D721Med (cell line): Measurements from ENCODE around the gene PRAC2.

Experiments used
- DNase-seq: peaks from one replicate; pipeline ENCODE4 v3.0.0; 2011; ENCODE audit warnings: low spot score; ENCODE audit not compliant: insufficient read length
- FAIRE-seq: peaks from 2 replicates; lab custom pipeline; 2011; peaks lifted over from hg19 to GRCh38; lab: Jason Lieb, UNC
- CTCF ChIP-seq: IDR thresholded peaks from 2 replicates; pipeline ENCODE4 v1.5.1; 2012; ENCODE audit warnings: mild to moderate bottlenecking, control low read depth; ENCODE audit not compliant: insufficient read depth; ENCODE audit errors: missing control alignments

The PRAC2 gene

GRCh38 chr17:48722915-48723422, at the start of gene PRAC2:
Gene PRAC2, plus strand, starts transcription at chr17:48723185. Its CDS starts 1,226 bp downstream, at chr17:48724411.
- DNase-seq (no peak), FAIRE-seq (no peak)
- no peak for TF ChIP-seq CTCF

GRCh38 chr17:48676963-48677558, 45.9 kb upstream of the PRAC2 start:
- FAIRE-seq (no peak), DNase-seq (no peak)
- no peak for TF ChIP-seq CTCF

GRCh38 chr17:48678141-48678971, 44.6 kb upstream of the PRAC2 start:
- DNase-seq (no peak), FAIRE-seq (no peak)
- peak; percentile 88 for TF ChIP-seq CTCF

GRCh38 chr17:48679385-48680096, 43.4 kb upstream of the PRAC2 start:
- no peak for FAIRE-seq
- TF ChIP-seq CTCF = no peak

GRCh38 chr17:48681609-48682008, 41.4 kb upstream of the PRAC2 start:
- FAIRE-seq (no peak), DNase-seq (no peak)
- TF ChIP-seq CTCF = no peak

More at GRCh38 chr17:48679385-48680096, 43.4 kb upstream of the PRAC2 start:
- DNase-seq = no peak

- DNase-seq (no peak), FAIRE-seq (no peak)
- TF ChIP-seq CTCF = no peak
Observed at GRCh38 chr17:48690655-48691054, 32.3 kb upstream of the PRAC2 start.
